GM12874 (cell line): Measurements from ENCODE around the gene TIPRL.

Experiments used
- TF ChIP-seq, protein P1 (sequence below): IDR thresholded peaks from 2 replicates; pipeline ENCODE4 v1.5.1; 2011; ENCODE audit warnings: low read depth, mild to moderate bottlenecking, control low read depth, low read length, moderate library complexity; ENCODE audit not compliant: insufficient read depth

TIPRL gene

DNA sequence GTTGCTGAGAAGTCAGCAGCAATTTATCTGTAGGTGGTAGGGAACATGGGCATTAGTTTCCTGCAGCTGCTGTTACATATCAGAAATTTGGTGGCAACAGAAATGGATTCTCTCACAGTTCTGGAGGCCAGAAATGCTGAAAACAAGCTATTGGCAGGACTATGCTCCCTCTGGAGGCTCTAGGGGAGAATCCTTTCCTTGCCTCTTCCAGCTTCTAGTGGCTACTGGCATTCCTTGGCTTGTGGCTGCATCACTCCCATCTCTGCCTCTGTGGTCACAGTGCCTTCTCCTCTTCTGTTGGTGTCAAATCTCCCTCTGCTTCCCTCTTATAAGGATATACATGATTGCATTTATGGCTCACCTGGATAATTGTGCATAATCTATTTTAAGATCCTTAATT lies 44.5 kb downstream of the TIPRL start:
- TF ChIP-seq, protein P1, sequence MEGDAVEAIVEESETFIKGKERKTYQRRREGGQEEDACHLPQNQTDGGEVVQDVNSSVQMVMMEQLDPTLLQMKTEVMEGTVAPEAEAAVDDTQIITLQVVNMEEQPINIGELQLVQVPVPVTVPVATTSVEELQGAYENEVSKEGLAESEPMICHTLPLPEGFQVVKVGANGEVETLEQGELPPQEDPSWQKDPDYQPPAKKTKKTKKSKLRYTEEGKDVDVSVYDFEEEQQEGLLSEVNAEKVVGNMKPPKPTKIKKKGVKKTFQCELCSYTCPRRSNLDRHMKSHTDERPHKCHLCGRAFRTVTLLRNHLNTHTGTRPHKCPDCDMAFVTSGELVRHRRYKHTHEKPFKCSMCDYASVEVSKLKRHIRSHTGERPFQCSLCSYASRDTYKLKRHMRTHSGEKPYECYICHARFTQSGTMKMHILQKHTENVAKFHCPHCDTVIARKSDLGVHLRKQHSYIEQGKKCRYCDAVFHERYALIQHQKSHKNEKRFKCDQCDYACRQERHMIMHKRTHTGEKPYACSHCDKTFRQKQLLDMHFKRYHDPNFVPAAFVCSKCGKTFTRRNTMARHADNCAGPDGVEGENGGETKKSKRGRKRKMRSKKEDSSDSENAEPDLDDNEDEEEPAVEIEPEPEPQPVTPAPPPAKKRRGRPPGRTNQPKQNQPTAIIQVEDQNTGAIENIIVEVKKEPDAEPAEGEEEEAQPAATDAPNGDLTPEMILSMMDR: no peak

DNA sequence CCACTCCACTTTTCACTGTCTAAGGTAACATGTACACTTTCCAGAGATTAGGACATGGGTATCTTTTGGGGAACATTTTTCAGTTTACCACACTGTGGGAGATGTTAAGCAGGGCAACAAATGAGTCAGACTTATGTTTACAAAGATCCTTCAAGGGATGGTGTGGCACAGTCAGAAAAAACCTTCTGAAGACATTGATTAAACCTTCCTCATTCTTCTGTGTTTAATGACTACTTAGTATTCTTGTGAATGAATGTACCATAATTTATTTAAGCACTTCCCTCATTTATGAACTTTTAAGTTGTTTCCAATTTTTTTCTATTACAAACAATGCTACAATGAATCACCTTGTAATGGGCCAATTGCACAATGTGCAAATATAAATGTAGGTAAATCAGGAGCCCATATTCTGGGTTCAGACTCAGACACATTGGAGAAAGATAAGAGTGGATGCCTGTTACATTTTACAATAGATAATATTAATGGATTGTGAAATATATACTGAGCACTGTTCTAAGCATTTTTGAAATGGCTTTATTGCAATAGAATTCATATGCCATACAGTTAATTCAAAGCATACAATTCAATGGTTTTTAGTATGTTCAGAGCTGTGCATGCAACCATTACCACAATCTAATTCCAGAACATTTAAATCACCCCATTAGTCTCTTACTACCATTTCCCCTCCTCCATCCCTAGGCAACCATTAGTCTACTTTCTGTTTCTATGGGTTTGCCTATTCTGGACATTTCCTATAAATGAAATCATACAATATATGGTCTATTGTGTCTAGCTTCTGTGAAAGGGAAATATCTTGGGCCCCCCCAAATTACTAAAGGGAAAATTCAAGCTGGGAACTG lies 45.1 kb downstream of the TIPRL start:
- TF ChIP-seq, protein P1: no peak

DNA sequence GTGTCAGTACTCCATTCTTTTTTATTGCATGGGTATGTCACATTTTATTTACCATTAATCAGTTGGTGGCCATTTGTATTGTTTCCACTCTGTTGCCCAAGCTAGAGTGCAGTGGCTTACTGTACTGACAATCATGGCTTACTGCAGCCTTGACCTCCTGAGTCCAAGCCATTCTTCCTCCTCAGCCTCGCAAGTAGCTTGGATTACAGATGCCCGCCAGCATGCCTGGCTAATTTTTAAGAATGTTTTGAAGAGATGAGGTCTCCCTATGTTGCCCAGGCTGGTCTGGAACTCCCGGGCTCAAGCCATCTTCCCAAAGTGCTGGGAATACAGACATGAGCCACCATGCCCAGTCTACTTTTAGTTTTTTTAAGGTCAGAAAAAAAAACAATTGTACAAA lies 46.2 kb downstream of the TIPRL start:
- TF ChIP-seq, protein P1: no peak

DNA sequence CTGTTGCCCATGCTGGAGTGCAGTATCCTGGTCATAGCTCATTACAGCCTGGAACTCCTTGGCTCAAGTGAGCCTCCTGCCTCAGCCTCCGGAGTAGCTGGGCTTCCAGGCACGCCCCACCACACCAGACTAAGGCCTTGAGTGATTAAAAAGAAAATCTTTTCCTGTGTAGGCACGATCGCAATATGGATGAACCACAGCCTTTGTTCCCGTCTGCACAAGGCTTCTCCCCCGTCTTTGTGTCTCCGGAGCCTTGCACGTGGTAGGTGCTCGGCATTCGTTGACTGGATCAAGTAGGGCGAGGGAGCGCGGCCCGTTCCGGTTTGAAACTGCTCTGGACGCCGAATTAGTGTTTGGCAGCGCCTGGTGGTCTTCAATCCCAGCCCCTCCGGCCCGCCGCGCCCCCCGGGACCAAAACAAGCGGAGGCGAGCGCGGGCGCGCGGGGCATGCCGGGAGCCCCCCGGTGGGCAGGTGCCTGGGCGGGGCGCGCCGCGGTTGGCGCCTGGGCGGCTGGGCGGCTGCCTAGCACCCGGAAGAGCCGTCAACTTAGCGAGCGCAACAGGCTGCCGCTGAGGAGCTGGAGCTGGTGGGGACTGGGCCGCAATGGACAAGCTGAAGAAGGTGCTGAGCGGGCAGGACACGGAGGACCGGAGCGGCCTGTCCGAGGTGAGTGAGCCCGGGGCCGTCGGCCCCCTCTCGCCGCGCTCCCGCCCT lies 46.9 kb downstream of the TIPRL start, which contains the start of gene SFT2D2:
TSS of gene SFT2D2 (plus strand) at position 529 of the 715 bp plus-strand sequence. CDS start at position 605, 76 bp downstream.
- TF ChIP-seq, protein P1: no peak

DNA sequence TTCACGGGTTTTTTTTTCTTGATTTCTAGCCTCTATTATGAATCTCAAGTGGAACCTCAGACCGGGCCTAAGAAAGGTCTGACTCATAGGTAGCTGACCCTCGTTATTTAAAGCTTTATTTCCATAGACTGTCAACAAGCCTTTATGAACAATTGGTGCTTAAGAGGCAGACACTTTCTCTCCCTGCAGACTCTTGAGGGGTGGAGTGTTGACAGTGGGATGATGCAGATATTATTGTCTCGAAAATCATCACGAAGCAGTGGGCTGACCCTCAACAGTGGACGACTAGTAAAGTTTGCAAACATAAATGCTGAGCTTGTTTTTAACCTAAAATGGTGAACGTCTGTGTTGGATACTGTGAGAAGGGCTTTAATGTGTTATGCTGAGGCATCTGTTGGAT lies 48.9 kb downstream of the TIPRL start:
- TF ChIP-seq, protein P1: no peak

DNA sequence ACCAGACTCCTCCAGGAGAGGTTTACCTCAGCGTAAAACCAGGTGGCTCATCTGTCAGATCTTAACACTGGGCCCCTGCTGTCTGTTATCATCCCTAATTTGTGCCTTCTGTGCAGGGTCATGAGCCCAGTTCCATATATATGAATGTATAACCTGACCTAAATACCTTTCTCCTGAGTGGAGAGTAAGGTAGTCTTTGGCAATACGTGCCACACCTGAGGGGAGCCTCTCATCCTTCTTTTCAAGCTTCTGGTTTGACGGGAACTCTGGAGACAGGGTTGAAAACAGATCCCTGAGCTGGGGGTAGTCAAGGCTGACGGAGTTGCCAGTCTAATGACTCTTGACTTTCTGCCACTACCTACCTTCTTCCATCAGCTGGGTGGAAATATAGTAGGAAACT lies 51.1 kb downstream of the TIPRL start:
- TF ChIP-seq, protein P1: no peak

DNA sequence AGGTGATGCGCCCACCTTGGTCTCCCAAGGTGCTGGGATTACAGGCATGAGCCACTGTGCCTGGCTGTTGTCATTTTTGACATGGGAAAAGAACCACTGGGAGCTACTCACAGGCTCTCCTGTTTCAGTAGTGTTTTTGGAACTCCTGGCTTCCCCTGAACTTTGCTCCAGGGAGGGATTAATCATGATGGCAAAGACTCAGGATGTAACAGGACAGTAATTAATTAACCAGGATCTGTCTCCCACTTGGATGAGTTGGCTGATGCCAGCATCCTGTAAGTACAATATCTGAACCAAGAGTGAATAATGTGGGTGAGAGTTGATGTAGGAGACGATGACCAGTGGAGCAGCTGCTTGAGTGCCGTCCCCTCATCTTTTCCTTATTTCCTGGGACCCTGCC lies 51.9 kb downstream of the TIPRL start:
- TF ChIP-seq, protein P1: no peak
